Myocyte (in vitro differentiated cells): ENCODE results near the gene REV1. TPM values are rescaled to one million over a fixed set of nuclear protein-coding genes. Genes with fewer than 3 reads are reported as not detected.
A peak's percentile ranks its signal among the peaks of the same experiment; 100 is the strongest.
"Not testable (repeated sequence)": the region's sequence is repeated elsewhere in the genome, so short reads cannot be mapped to it uniquely, and the experiment has no call there.

Experiments
- DNase-seq: peaks from one replicate; pipeline ENCODE4 v3.0.0-alpha.2; 2012; ENCODE audit warnings: low read depth
- total RNA-seq: library from RNA; depleted of rRNA; stranded (reverse); fragments of >200 nt; gene quantifications from 2 replicates; pipeline ENCODE4 v1.2.3, GENCODE V29; 2014

The REV1 gene
- total RNA-seq, 1 donor from 2014 or later, result 21.9 TPM

GRCh38 chr2:99404797-99405669 lies 84.8 kb downstream of the REV1 start:
- DNase-seq, result no peak

DNA sequence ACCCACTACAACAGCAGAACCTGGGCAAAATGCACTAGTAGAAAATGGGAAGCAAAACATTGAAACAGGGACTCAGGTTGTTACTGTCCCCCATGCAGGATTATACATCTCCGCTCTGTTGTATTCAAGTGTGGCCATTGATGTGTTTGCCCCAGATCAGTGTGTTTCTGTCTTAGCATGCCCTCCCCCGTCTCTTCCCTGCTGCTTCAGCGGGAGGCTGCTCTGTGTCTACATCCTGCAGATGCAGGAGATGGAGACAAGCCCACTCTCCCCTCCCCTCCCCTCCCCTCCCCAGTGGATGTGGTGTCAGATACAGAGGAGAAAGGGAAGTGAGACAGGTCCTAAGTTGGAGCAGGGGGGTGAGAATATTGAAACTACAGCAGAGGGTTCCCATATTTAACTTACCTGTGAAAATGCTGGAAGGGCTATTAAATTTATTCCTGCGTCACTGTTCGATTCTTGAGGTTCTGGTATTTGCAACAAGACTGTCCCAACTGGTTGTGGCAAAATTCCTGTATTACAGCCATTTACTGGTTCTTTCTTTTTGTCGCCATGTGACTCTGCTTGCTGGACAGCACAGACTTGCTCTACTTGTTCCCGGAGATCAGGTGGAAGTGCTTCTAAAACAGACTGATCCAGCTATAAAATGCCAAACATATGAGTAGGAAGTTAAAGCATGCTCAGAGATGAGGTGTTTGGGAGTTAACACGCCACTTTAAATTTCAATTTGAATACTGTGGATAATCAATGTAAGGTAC lies 85.6 kb downstream of the REV1 start:
- DNase-seq, result no peak

GRCh38 chr2:99403524-99403923 lies 86.3 kb downstream of the REV1 start:
- no peak for DNase-seq

- DNase-seq, result no peak
Observed at GRCh38 chr2:99403084-99403483, 86.7 kb downstream of the REV1 start.

DNA sequence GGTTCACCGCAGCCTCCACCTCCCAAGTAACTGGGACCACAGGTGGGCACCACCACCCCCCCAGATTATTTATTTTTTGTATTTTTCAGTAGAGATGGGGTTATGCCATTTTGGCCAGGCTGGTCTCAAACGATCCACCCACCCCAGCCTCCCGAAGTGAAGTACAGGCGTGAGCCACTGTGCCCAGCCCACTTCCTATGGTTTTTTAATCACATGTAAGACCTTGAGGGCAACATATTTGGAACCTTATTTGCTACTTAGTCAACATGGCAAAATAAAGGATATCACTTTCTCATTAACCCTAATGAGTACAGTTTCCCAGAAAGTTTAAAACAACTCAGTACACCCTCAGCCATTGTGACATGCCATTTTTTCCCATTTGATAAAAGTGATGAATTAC lies 88.0 kb downstream of the REV1 start:
- no peak for DNase-seq

- DNase-seq, result no peak
Observed at GRCh38 chr2:99399795-99400194, 90.0 kb downstream of the REV1 start.

DNA sequence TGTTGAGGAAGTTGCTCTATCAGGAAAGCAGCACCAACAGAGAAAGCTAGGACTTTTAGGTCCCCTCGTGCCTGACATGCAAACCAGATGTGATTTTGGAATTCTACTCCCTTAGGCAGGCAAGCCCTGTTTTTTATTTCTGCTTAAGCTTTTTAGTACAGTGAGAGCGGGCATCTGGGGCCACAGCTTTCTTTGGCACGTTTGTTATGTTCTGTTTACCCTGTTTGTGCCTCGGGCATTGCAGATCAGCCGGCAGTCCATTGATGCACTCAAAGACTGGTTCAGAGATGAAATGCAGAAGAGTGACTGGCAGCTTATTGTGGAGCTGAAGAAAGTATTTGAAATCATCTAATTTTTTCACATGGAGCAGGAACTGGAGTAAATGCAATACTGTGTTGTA lies 90.8 kb downstream of the REV1 start:
- DNase-seq, result no peak

DNA sequence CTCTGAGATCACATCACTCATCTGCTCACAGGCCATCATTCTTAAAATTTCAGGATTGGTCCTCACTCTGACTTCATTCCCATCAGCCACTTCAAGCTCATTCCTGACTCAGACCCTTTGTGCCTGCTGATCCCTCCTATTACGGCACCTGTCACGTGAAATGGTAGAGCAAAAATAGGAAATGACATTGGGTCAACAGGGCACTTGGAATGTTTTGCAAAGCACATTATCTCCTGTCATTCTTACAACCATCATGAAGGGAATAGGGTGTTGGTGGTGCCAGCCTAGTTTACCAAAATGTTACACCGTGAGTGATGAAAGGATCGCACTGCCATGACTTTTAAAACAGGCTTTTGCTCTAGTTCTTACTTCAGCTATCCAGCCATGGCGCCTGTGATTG lies 91.5 kb downstream of the REV1 start:
- peak; percentile 60 for DNase-seq

DNA sequence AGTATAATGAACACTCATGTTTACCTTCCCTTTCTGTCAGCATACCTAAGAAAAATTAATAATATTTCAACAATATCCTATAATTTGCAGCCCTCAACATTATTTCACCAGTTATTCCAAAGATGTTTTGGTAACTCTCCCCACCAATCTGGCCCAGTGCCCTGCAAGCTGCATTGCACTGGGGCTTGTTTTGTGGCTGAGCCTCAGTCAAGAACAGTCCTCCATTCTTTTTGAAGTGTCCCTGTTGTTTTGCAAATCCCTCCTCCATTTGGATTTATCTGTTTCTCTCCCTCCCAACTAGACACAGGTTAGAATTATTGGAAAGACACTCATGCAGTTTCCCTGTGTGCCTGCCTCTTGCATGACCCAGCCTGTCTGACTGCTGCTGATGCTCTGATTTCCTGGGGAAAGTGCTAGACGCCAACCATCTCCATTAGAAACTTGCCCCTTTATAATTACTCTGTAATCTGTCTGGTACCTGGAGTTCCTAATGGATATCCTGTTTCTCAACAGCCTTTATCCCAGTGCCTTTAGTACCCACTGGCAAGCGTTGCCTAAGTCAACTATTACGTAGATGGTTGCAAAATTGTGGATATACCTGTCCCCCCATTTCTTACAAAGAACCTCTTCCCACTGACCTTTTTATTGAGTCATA lies 92.4 kb downstream of the REV1 start:
- no peak for DNase-seq

DNA sequence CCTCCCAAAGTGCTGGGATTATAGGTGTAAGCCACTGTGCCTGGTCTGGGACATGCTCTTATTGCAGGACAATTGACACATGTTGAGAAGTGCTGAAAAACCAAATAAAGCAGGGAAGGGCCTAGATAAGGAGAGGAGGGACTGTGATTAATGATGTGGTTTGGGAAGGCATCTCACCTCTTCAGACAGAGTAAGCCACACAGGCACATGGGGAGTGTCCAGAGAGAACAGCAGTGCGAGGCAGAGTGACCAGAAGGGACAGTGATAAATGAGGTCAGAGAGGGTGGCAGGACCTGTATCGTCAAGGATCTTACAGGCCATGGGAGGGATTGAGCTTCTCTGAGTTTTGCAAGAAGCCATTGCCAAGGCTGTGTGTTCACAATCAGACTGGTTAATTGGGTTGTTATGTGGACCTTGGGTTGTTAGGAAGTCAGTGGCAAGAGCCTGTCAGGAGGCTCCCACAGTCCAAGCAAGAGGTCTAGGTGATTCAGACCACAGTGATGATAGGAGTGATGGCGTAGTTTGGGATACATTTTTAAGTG lies 94.2 kb downstream of the REV1 start:
- DNase-seq, result peak; percentile 13

DNA sequence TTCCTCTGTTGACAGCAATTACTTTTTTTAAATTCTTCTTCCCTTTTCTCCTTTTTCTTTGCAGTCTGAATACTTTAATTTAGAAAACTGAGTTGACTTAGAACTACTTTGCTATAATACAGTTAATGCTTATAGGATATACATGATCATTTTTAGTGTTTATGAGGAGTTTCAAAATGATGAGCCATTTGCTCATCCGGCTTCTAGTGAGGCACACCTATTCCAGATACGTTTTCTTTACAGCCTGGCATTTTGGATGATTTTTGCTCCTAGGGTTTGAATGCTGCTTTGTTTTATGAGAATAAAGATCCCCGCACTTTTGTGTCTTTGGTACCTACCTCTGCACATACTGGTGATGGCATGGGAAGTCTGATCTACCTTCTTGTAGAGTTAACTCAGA lies 99.9 kb downstream of the REV1 start:
- no peak for DNase-seq

- peak; percentile 59 for DNase-seq
Observed at GRCh38 chr2:99389371-99389770, 100.4 kb downstream of the REV1 start.

- peak; percentile 57 for DNase-seq
Observed at GRCh38 chr2:99388892-99389291, 100.9 kb downstream of the REV1 start.

GRCh38 chr2:99386011-99386410 lies 103.8 kb downstream of the REV1 start:
- DNase-seq, result no peak

DNA sequence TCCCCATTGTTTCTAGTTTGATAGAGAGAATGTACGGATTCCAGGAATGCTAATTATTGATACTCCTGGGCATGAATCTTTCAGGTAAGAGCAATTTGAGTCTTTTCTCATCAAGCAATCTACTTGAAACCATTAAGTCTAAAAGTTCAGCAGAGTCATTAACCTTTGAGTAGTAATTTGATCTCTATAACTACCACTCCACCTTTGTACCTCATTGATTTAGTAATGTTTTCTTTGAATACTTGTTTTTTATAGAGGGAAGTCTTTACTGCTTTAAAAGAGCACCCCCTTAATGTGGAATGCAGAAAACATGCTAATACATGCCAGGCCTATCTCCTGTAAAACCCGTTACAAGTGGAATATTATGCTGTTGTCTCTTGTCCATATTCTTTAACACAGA lies 107.7 kb downstream of the REV1 start:
- no peak for DNase-seq

- no peak for DNase-seq
Observed at GRCh38 chr2:99380376-99381010, 109.3 kb downstream of the REV1 start.

DNA sequence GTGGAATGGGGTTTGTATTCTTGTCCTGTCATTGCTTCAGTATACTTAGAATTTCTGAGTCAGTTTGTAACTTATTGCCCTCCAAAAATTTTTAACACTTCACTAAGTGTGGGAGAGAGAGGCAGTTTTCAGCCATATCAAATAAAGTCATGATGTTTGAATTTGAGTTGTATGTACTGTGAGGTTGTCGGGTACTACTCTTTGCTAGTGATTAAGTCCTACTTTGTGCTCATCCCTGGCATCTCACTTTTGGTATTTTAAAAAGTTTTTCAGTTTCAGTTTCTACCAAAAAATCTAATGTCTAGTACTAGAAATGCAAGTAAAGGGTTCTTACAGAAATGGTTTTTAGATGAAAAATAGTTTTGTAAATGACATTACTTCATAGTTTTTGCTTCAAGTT lies 111.9 kb downstream of the REV1 start:
- no peak for DNase-seq

- DNase-seq, result no peak
Observed at GRCh38 chr2:99376254-99376864, 113.5 kb downstream of the REV1 start.

GRCh38 chr2:99374747-99375146 lies 115.1 kb downstream of the REV1 start:
- no peak for DNase-seq

DNA sequence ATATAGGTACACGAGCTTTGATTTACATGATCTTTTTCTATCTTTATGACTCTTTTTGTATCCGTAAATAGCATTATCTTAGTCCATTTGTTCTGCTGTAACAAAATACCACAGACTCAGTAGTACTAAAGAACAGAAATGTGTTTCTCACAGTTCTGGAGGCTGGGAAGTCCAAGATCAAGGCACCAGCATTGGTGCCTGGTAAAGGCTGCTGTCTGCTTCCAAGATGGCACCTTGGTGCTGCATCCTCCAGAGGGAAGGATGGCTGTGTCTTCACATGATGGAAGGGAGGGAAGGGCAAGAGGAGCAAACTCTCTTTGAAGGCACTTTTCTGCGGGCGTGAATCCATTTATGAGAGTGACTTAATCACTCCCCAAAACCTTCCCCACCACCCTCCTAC lies 116.7 kb downstream of the REV1 start:
- DNase-seq, result no peak

- not testable (repeated sequence) for DNase-seq
Observed at GRCh38 chr2:99368854-99369253, 121.0 kb downstream of the REV1 start.
